Activated T-cell treated with anti-CD3 and anti-CD28 coated beads for 24 hours (primary cell): ENCODE results near the gene POLR2M.

ENCODE experiments used
- DNase-seq: peaks from one replicate; pipeline ENCODE4 v3.0.0-alpha.2; 2020; ENCODE audit warnings: low read depth

POLR2M gene

DNA sequence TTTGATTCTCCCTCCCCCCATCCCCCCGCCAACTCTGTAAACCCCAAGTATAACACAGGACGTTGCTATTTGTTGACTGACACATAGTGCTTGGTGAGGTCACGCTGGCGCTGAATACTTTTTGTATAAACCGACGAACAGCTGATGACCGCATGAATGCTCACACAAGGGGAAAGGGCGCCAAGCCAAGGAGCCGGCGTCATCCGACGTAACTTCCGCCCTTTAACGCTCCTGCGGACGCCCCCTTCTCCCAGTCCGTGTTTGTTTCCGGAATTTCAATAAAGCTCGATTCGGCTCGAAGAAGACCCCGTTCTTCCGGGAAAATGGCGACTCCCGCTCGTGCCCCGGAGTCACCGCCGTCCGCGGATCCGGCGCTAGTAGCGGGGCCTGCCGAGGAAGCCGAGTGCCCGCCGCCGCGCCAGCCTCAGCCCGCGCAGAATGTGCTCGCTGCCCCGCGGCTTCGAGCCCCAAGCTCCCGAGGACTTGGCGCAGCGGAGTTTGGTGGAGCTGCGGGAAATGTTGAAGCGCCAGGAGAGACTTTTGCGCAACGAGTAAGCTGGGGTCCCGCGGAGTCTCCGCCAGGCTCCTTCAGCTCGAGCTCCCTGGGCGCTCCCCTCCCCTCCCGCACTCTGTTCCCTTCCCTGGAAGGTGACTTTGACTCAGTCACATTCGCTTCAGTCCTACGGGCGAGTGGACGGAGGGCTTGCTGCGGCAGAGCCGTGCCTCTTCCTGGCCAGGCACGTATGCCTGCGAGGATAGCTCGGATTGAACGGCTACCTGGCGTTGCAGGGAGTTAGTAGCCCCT lies at the start of gene POLR2M:
Gene POLR2M, plus strand, starts transcription at position 310 of the 805 bp plus-strand sequence. Its CDS starts 129 bp downstream, at position 439.
- peak; percentile 89 for DNase-seq

DNA sequence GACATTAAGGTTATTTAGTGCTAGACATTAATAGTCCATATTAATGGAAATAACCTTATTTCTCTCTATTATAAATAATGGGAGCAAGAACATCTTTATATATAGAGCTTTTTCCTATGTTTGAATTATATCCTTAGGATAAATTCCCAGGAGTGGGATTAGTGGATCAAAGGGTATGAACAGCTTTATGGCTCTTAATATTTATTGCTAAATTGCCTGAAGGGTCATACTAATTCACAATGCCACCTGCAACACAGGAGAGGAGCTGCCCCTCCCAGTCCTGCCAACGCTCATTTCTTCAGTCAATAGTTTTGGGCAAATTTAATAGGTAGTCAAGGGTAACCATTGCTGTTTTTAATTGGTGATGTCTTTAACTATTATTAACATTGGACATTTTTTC lies 48.9 kb upstream of the POLR2M start:
- DNase-seq, result no peak

DNA sequence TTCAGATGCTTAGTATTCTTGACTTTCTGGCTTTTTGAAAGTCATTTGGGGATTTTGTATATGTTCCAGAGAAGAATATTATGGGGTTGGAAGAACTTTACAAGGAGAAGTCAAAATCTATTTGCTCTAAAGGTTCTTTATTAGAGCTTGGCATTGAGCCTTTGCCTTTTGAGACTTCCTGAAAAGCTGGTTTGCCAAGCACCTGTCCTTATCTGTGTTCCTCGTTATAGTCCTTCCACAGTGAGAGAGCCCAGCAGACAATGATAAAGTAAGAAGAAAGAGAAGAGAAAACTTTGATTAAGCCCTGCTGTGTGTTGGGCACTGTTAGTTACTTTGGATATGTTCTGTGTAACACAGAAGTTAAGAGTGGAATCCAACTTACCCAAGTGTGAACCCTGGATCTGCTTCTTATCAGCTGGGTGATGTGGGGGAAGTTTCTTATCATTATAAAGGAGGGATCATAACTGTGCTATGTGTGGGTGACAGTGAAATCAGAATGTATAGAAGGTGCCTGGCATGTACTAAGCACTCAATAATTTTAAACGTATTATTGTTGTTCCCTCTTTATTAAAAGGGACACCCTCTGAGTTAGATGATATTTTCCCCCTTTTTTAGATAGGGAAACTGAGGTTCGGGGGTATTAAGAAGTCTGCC lies 44.3 kb upstream of the POLR2M start:
- no peak for DNase-seq

DNA sequence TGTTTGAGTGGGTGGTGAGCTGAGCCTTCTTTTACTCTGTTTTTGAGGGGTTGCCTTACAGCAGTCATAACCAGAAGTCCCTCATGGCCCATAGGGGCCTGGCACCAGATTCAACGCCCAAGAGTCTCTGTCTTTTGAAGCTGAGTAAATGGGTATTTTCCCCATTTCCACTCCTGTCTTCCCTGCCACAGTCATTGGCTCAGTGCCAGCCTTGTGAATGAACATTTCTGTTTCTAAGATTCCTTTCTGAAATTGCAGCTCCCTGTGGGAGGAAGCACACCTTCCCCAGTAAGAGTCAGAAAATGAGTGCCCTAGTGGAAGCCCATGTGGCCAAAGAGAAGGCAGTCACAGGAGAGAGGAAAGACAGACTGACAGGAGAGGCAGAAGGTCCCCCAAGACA lies 43.7 kb upstream of the POLR2M start:
- no peak for DNase-seq

DNA sequence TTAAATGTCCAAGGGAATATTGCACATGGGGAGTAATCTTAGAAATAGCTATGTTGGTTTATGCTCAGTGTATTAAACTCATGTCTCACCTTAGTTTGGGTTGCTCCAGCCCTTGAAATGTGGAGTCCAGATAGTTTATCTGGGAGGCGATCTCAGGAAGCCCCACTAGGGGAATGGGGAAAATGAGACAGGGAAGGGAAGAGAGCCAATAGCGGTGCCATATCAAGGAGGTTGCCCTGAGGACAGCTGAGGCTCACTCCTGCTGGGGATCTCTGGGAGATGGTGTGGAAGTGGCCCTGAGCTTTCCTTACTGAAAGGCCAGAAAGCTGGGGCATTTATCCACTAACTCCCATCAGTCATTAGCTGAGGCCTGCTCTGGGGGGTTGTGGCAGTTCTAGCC lies 43.3 kb upstream of the POLR2M start:
- DNase-seq, result no peak

DNA sequence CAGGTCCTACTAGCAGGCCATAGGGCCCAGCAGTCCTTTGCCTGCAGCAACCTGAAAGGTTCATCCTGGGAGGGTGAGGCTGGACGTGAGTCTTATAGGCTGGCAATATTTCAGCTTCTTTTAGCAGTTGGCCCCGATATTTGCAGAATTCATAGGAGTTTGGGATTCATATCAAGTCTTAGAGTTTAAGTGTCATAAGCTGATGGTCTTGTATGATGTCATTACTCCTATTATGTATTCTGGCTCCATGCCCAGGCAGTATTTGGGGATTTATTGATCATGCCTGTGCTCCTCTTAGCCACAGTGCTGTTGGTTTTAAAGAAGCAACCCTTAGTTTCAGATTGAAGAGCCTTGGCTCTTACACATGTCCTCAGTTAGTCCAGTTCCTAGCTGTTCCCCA lies 41.3 kb upstream of the POLR2M start:
- no peak for DNase-seq

DNA sequence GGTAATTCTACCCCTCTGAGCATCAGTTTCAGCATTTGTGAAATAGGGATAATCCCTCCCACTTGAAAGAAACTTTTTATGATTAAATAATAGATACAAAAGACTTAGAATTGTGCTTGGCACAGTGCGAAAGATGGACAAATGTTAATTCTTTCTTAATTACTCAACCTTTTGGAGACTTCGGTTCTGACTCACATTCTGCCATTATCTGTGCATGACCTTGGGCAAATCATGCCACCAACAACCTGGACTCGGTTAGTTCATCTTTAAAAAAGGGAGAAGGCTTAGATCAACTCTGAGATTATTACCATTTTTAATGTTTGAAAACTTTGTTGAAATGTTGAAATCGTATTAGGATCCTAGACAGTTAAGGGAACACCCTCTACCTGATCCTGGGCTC lies 40.6 kb upstream of the POLR2M start:
- DNase-seq, result no peak

DNA sequence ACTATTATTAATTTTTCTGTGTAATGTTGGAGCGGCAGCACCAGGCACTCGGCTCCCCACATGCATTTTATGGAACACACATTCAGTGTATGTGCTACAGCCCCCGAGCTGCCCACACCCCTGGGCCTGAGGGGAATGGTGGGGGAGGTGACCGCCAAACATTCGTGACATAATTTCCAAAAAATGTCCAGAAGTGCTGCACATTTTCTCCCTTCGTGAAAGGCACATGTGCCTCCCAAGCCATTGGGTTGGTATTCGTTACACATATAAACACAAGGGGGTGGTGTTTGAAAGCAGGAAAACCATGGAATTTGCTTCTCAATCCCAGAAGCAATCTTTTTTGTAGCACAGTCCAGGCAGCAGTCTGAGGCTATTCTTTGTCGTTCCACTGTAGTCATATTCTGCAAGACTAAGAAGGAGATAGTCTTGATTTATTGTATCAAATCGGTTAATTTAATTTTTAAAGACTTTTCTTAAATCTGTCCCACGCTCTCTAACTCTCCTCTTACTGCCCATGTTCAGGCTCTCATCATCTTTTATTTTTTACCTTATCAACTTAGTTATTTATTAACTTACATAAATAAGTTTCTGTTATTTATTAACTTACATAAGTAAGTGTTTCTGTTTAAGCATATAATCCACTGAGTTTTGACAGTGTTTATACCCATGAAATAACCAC lies 39.2 kb upstream of the POLR2M start:
- DNase-seq, result no peak

DNA sequence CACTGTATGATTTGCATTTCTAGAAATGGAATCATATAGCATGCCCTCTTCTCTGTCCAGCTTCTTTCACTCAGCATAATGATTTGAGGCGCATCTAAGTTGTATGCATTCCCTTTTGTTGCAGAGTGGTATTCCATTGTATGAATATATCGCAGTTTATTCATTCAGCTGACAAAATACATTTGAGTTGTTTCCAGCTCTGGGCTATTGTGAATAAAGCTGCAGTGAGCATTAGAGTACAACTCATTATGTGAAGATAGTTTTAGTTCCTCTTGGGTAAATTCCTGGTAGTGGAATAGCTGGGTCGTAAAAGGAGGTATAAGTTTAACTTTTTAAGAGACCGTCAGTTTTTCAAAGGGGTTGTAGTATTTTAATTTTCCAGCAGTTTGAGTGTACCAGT lies 38.5 kb upstream of the POLR2M start:
- no peak for DNase-seq

DNA sequence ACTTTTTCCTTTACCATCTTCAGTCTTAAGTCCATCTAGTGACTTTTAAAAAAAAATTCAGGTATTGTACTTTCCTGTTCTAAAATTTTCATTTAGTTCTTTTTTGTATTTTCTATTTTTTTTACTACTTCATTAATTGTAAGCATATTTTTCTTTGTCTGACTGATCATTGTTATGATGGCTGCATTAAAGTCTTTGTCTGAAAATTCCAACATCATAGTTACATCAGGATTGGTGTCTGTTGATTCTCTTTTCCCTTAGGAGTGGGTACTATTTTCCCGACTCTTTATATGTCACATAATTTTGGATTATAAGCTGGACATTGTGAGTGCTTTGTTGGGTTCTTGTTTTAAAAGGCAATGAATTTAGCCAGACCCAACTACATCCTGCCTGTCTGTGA lies 34.9 kb upstream of the POLR2M start:
- DNase-seq, result no peak

DNA sequence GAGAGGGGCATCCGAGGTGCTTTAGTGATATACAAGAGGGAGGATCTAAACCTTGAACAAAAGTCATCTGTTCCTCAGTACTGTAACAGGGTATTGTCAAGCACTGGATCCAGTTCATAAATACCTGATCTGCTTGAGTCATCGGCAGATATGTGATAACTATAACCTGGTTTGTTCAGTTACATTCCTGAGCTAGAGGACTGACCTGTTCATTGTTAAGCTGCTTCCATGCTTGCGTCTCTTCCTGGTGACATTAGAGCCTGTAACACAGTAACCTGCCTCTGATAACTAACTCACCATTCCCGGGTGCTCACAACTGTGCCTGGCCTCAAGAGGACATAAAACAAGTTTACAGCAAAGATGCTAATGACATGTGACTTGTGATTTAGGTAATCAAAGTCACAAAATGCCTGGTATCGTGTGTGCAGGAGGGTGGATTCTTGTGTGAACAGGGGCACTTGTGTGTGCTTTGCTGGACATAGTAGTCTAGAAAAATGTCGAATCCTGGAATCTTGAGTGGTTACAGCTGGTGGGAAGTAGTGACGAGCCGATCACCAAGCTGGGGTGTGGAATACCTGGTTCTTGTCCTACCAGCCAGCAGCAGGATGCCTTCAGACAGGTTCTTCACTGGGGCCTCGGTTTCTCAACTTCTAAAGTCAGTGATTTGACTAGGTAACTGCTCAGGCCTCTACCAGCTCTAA lies 30.9 kb upstream of the POLR2M start:
- no peak for DNase-seq

DNA sequence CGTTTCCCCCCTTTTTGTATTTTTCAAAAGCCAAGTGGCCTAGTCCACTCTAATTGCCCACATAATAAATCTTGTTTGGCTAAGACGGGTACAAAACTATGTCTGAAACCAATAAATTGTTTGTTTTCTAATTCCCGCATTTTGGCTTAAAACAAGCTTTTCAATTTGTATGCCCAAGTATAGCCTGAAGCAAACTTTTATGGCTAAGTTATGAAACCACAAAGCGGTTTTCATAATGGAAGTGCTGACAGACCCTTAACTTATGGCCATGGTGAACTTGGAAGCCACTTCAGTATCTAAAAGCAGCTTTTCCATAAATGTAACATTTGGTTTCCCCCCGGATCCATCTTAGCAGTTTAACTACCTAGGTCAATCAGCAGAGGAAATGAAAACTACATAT lies 29.9 kb upstream of the POLR2M start:
- no peak for DNase-seq

DNA sequence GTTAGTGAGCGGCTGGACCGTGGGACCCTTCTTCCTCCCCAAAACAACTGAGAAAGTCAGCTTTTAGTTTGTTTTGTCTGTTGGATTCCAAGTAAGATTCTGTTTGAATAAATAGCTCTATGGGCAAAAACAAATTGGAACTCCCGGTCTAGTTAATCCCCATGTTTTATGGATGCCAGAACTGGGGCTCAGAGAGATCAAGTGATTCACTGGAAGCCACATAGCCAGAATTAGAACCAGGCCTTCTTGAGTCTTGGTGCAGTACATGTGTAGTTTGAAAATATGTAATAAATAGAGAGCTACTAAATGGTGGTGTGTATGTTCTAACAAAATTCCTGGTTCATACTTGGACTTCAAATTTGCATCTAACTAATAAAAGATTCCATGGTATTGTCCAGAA lies 29.3 kb upstream of the POLR2M start:
- no peak for DNase-seq

DNA sequence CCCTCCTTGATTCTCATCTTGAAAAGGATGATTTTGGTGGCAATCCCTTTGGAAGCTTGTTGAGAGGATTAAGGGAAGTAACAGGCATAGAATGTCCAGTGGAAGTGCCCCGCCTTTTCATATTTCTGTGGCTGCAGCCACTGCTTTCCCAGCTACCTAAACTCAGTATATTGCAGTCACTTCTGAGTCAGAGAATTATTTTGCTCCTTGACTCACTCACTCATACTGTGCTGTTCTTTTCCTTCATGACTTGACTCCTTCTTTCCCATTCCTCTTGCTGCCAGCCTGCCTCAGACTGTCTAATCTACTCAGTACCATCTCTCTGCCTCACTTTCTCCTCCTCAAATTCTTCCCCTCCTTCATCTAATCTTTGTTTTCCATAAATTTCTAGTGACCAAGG lies 26.5 kb upstream of the POLR2M start:
- DNase-seq, result no peak

DNA sequence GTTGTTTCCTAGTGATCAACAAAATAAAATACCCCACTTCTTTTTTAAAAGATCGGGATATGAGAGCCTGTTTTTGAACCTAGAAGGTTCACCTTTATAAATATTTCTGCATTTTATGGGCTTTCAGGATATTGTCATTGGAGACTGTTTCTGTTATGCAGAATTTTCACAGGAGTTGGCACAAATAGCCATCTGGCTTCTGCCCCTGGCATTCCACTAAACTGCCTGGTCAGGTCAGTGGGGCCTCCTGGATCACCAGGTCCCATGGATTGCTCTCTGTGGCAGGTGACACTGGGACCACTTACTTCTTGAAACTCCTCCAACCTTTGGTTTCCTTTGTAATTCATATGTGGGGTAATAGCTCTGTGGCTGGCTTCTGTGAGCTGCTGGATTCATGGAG lies 25.5 kb upstream of the POLR2M start:
- DNase-seq, result no peak

DNA sequence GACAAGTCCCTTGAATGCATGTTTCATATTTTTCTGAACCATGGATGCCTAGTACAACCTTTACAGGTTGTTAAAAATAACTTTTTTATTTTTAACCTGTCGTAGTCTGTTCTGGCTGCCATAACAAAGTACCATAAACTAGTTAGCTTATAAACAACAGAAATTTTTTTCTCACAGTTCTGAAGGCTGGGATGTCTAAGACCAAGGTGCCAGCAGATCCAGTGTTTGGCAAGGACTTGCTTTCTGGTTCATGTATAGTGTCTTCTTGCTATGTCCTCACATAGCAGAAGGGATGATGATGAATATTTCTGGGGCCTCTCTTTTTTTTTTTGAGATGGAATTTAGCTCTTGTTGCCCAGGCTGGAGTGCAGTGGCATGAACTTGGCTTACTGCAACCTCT lies 23.0 kb upstream of the POLR2M start:
- DNase-seq, result no peak

DNA sequence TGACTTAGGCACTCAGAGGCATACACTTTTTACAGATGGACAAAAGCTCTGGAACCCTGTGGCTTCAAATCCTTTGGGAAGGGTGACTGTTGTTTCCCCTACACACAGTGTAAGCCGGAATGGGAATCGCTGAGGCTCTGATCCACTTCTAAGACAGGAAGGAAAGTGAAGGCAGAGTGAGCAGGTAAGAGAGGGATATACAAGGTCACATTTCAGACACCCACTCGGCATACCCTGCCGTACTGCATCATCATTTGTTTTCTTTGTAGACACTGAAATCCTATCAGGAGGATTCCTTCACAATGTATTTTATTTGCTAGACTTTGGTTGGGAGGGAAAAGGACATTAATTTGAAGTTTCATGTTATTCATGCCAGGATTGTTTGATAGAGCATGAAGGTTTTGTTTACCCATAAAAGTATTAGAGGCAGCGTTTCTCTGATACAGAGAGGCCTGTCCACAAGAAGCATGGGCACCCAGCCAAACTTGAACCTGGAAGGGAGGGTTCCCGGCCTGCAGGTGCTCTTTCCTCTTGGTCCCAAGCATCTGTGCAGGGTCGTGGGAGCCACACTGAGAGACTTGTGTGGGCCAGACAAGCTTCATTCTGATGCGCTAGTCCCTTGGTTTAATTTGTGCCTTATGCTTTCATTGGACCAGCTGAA lies 21.9 kb upstream of the POLR2M start:
- no peak for DNase-seq

DNA sequence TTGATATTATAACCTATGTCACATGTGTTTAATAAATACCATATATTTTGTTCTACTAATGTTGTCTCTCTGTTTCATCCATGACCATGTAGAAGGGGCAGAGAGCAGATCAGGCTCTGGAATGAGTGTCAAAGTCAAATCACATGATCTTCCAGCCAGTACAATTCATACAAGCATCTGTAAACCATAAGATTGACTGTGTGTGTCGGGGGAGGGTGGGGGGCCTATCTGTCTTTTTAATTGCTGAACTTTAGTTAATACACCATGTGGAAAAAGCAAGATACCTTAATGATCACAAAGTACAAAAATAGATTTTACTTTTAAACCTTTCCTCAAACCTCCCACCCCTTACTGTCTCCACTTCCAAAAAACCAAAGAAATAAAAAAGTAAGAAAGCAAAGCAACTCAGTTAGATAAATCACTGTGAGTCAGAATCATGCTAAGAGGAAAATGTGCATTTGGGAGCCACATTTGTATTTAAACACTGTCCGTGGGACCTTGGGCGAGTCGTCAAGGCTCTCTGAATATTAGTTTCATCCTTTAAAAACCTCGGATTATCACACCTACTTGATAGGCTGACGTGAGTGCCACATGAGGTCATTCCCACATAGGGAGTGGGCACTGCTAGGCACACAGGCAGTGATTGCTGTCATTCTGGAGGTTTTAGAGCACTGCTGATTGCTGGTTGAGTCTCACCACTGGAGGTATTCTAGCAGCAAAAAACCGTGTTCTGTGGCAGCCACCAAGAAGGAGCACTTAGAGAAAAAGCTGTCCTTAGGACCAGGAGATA lies 21.0 kb upstream of the POLR2M start:
- DNase-seq, result no peak

DNA sequence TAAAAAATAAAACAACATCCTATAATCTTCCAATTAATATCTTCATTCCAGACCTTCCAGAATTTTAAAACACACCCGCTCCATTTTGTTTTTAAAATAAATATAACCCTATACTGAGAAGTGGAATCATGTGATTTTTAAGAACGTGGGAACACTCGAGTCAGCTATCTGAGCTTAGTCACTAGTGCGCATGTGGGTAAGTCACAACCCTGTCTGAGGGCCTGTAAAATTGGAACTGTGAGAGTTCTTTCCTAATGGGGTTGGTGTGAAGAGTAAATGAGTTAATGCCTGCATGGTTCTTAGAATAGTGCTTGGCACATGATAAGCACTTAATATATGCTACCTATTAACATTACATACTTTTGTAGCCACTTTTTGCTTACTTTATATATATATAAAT lies 19.9 kb upstream of the POLR2M start:
- DNase-seq, result no peak

DNA sequence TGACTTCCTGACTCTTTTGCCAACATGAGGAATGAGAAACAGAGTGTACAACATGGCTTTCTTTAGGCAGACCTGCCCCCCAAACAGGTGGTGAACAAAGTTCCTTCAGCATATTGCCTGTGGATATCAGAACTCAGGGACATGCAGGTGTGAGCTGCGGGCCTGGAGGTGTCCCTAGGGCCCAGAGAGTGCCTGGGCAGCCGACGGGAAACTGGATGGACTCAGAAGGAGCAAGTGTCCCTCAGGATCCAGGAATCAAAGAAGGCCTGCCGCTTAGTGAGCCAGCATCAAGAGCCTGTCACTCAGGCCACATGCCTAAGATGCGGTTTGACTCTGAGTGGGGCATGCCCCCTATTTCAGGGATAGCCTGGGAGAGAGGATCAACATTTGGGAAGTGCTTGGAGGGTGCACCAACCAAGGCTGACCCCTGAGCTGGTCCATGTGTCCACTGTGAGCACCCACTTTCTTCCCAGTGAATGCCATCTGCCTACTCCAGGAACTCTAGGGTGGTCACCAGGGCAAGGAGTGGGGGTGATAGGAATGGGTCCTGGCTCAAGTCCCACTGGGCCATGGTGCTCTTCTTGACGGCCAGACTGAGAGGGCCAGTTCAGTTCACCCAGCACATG lies 16.1 kb upstream of the POLR2M start:
- no peak for DNase-seq

DNA sequence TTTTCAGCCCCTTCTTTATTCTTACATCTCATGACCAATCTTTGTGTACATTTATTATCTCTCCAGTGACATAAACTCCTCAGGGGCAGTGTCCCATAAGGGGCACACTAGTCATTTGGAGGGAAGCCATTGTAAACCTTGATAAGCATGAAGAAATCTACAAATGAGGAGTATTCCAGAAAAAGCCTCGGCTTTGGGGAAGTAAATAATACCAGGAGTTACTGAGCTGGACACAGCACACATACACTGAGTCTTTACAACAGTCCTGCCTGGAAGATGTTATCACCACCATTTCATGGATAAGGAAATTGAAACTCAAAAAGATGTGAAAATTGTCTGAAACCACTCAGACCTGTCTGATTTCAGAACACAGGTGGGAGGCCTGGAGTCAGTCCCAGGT lies 15.4 kb upstream of the POLR2M start:
- no peak for DNase-seq
